ENCODE results near the gene CTTNBP2NL.
"Not testable (repeated sequence)": the region's sequence is repeated elsewhere in the genome, so short reads cannot be mapped to it uniquely, and the experiment has no call there.

Gene CTTNBP2NL

GRCh38 chr1:112386731-112387346, 9.2 kb upstream of the CTTNBP2NL start:
- no peak for DNase-seq (ENCODE audit: low spot score)

GRCh38 chr1:112387807-112388206, 8.2 kb upstream of the CTTNBP2NL start:
- DNase-seq (ENCODE audit: low spot score) = no peak

- no peak for DNase-seq (ENCODE audit: low spot score)
Measured at GRCh38 chr1:112388436-112388835, 7.6 kb upstream of the CTTNBP2NL start.

- no peak for DNase-seq (ENCODE audit: low spot score)
Measured at GRCh38 chr1:112389689-112390088, 6.3 kb upstream of the CTTNBP2NL start.

- DNase-seq (ENCODE audit: low spot score) = not testable (repeated sequence)
Measured at GRCh38 chr1:112390335-112390734, 5.7 kb upstream of the CTTNBP2NL start.

- DNase-seq (ENCODE audit: low spot score) = peak; percentile 96
Measured at GRCh38 chr1:112390775-112391602, 5.0 kb upstream of the CTTNBP2NL start.

- DNase-seq (ENCODE audit: low spot score) = no peak
Measured at GRCh38 chr1:112391603-112391940, 4.4 kb upstream of the CTTNBP2NL start.

- DNase-seq (ENCODE audit: low spot score) = peak; percentile 43
Measured at GRCh38 chr1:112393631-112393974, 2.4 kb upstream of the CTTNBP2NL start.

GRCh38 chr1:112394743-112395062, 1.3 kb upstream of the CTTNBP2NL start:
- DNase-seq (ENCODE audit: low spot score) = no peak

- DNase-seq (ENCODE audit: low spot score) = no peak
Measured at GRCh38 chr1:112395256-112395820, 676 bp upstream of the CTTNBP2NL start.

- DNase-seq (ENCODE audit: low spot score) = peak; percentile 30
Measured at GRCh38 chr1:112396653-112397471, 848 bp downstream of the CTTNBP2NL start.

- no peak for DNase-seq (ENCODE audit: low spot score)
Measured at GRCh38 chr1:112397841-112398240, 1.8 kb downstream of the CTTNBP2NL start.

GRCh38 chr1:112399456-112399855, 3.4 kb downstream of the CTTNBP2NL start:
- DNase-seq (ENCODE audit: low spot score) = no peak

GRCh38 chr1:112400706-112401105, 4.7 kb downstream of the CTTNBP2NL start:
- DNase-seq (ENCODE audit: low spot score) = not testable (repeated sequence)

- DNase-seq (ENCODE audit: low spot score) = no peak
Measured at GRCh38 chr1:112402682-112403643, 6.9 kb downstream of the CTTNBP2NL start.

GRCh38 chr1:112406771-112407170, 10.8 kb downstream of the CTTNBP2NL start:
- no peak for DNase-seq (ENCODE audit: low spot score)

- DNase-seq (ENCODE audit: low spot score) = no peak
Measured at GRCh38 chr1:112409414-112409813, 13.4 kb downstream of the CTTNBP2NL start.

GRCh38 chr1:112410673-112411072, 14.7 kb downstream of the CTTNBP2NL start:
- DNase-seq (ENCODE audit: low spot score) = no peak

GRCh38 chr1:112417271-112417670, 21.3 kb downstream of the CTTNBP2NL start:
- no peak for DNase-seq (ENCODE audit: low spot score)

GRCh38 chr1:112418099-112418892, 22.3 kb downstream of the CTTNBP2NL start:
- DNase-seq (ENCODE audit: low spot score) = no peak

GRCh38 chr1:112423207-112423606, 27.2 kb downstream of the CTTNBP2NL start:
- DNase-seq (ENCODE audit: low spot score) = no peak

All from pons (tissue), 1 donor.